Stomach (tissue), 9 donors: ENCODE data around the gene LRFN3. TPM values are rescaled to one million over a fixed set of nuclear protein-coding genes. Genes with fewer than 3 reads are reported as not detected.

Experiments
- DNase-seq, 2 donors: peaks; one replicate each; pipeline versions ENCODE4 v3.0.0 to v3.0.0-alpha.2; 2013 to 2019
- H3K27ac ChIP-seq, 5 donors: fragments of 200-600 bp in 4 of 5; sonication (generic) in 4 of 5; one replicate each; pipeline ENCODE4 v1.5.1; 2013 to 2019; ENCODE audit warnings: mild to moderate bottlenecking in 1 of 5, moderate library complexity in 1 of 5
- H3K27me3 ChIP-seq, 3 donors: fragments of 200-600 bp; sonication (generic); one replicate each; pipeline ENCODE4 v1.5.1; 2017 to 2019; ENCODE audit warnings: mixed run types in 1 of 3
- H3K36me3 ChIP-seq, 4 donors: fragments of 200-600 bp; sonication (generic); 1 replicate in 3 of 4; 2 replicates in 1 of 4; pipeline ENCODE4 v1.5.1; 2016 to 2019
- H3K4me1 ChIP-seq, 4 donors: fragments of 200-600 bp; sonication (generic); one replicate each; pipeline ENCODE4 v1.5.1; 2016 to 2019
- H3K4me3 ChIP-seq, 4 donors: fragments of 200-600 bp; sonication (generic) in 3 of 4; one replicate each; pipeline ENCODE4 v1.5.1; 2016 to 2019; ENCODE audit warnings: mild to moderate bottlenecking in 1 of 4
- H3K9me3 ChIP-seq, 4 donors: fragments of 200-600 bp; sonication (generic); one replicate each; pipeline ENCODE4 v1.5.1; 2016 to 2019
- EP300 ChIP-seq: sonication (generic); formaldehyde crosslinking; IDR thresholded peaks from one replicate; pipeline ENCODE4 v1.6.1; 2017; ENCODE audit warnings: antibody characterized with exemption
- POLR2A ChIP-seq, 4 donors: fragments of 450-650 bp; IDR thresholded peaks; one replicate each; pipeline ENCODE4 v1.6.1; 2016; ENCODE audit warnings: antibody characterized with exemption in 4 of 4, control low read depth in 2 of 4, mild to moderate bottlenecking in 1 of 4, moderate library complexity in 1 of 4
- POLR2AphosphoS5 ChIP-seq, 3 donors: sonication (generic); formaldehyde crosslinking; IDR thresholded peaks; one replicate each; pipeline ENCODE4 v1.6.1; 2016; ENCODE audit warnings: antibody characterized with exemption in 3 of 3
- WGBS, 5 donors: extraction: QIAGEN DNeasy Blood & Tissue Kit in 3 of 5; methylation state at CpG; one replicate each; pipeline versions ENCODE4 v1.1.5 to v1.1.7; 2013 to 2018; 5-methylcytosine and 5-hydroxymethylcytosine counted together
- intact Hi-C: fragments of 100-400 bp; cut with DNase I; formaldehyde crosslinking; loops from one replicate; pipeline ENCODE4 v1.15.1; 2023; ENCODE audit warnings: low total_unique reads
- polyA plus RNA-seq, 3 donors: library from polyadenylated mRNA; stranded (reverse); fragments of 200-250 nt; gene quantifications; one replicate each; pipeline ENCODE4 v1.2.3, GENCODE V29; 2013
- total RNA-seq, 5 donors: library from RNA; depleted of rRNA; stranded (reverse); fragments of >200 nt; gene quantifications; one replicate each; pipeline versions ENCODE4 v1.1.0 to v1.2.3, GENCODE V29; 2014 to 2016
- TF ChIP-seq, protein P1 (sequence below), 7 experiments: fragments of 450-650 bp in 4 of 7; fragments of 200-600 bp in 3 of 7; sonication (generic) in 3 of 7; IDR thresholded peaks; one replicate each; pipeline ENCODE4 v1.5.1; 2016 to 2019; ENCODE audit warnings: antibody characterized with exemption in 7 of 7, control low read depth in 2 of 7, mild to moderate bottlenecking in 1 of 7
- donor health status: healthy with polysubstance abuse.
- donor health status: Bipolar disorder and iron deficiency.
- donor health status: healthy.

The LRFN3 gene
- total and polyA plus RNA-seq, 8 donors: 0.73 to 48.1 (median 3.5) TPM

GRCh38 chr19:35973487-35973886, 37.3 kb downstream of the LRFN3 start:
- no peak overlapping the region for H3K4me3 ChIP-seq
- H3K27me3 ChIP-seq: peaks cover 0 to 47% (median 0%) of the 10 kb centered on the region in 3 donors
- no peaks in the 10 kb centered on the region for H3K36me3 ChIP-seq
- DNase-seq: no peak
- H3K27ac ChIP-seq: no peak overlapping the region
- TF ChIP-seq, protein P1, sequence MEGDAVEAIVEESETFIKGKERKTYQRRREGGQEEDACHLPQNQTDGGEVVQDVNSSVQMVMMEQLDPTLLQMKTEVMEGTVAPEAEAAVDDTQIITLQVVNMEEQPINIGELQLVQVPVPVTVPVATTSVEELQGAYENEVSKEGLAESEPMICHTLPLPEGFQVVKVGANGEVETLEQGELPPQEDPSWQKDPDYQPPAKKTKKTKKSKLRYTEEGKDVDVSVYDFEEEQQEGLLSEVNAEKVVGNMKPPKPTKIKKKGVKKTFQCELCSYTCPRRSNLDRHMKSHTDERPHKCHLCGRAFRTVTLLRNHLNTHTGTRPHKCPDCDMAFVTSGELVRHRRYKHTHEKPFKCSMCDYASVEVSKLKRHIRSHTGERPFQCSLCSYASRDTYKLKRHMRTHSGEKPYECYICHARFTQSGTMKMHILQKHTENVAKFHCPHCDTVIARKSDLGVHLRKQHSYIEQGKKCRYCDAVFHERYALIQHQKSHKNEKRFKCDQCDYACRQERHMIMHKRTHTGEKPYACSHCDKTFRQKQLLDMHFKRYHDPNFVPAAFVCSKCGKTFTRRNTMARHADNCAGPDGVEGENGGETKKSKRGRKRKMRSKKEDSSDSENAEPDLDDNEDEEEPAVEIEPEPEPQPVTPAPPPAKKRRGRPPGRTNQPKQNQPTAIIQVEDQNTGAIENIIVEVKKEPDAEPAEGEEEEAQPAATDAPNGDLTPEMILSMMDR (IDR thresholded peaks at IDR 0.05): no peak
- TF ChIP-seq EP300 (no peak), POLR2AphosphoS5 (IDR thresholded peaks at IDR 0.05) (no peak), POLR2A (IDR thresholded peaks at IDR 0.05) (no peak)
- 37 to 71% (median 42%) methylated on average over 2 to 8 of the region's 8 CpGs for WGBS, 5 donors
- no peaks in the 10 kb centered on the region for H3K9me3 ChIP-seq
- H3K4me1 ChIP-seq: no peaks in the 10 kb centered on the region
- intact Hi-C loops: no loop called here

DNA sequence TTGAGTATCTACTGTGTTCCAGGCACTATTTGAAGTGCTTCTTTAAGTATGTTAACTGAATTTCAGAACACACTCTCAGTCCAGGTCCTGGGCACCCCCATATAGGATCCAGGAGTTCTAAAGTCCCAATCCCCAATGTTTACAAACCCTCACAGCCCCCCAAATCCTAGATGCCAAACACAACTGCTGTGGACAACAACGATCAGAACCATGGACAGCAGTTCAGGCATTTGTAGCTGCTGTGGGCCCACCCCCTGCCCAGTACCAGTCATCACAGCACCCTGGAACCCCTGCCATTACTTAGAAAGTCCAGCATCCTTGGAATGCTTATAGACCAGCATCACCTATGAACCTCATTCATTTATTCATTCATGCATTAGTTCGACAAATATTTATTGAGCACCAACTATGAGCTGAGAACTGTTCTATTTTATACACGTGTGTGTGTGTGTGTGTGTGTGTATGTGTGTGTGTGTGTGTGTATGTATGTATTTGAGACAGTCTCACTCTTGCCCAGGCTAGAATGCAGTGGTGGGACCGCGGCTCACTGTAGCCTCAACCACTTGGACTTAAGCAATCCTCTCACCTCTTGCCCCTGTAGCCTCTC, 39.5 kb downstream of the LRFN3 start:
- Histone ChIP-seq H3K27me3 (peaks cover 0 to 69% (median 7%) of the 10 kb centered on the region in 3 donors), H3K4me3 (no peak overlapping the region), H3K4me1 (no peaks in the 10 kb centered on the region), H3K36me3 (no peaks in the 10 kb centered on the region), H3K9me3 (no peaks in the 10 kb centered on the region), H3K27ac (no peak overlapping the region)
- DNase-seq: peak in 1 of 2 donors; percentile 65
- WGBS, 5 donors: 28 to 48% (median 40%) methylated on average over 5 of the region's 5 CpGs
- TF ChIP-seq EP300: no peak
- no peak for TF ChIP-seq POLR2A (IDR thresholded peaks at IDR 0.05)
- TF ChIP-seq, protein P1 (IDR thresholded peaks at IDR 0.05): no peak
- no peak for TF ChIP-seq POLR2AphosphoS5 (IDR thresholded peaks at IDR 0.05)
- intact Hi-C loops: no loop called here

- no peak for TF ChIP-seq EP300
- no peak for TF ChIP-seq POLR2AphosphoS5 (IDR thresholded peaks at IDR 0.05)
- TF ChIP-seq POLR2A (IDR thresholded peaks at IDR 0.05): no peak
- TF ChIP-seq, protein P1 (IDR thresholded peaks at IDR 0.05): no peak
Observed at GRCh38 chr19:35977446-35978222, 41.5 kb downstream of the LRFN3 start.

GRCh38 chr19:35978271-35978670, 42.1 kb downstream of the LRFN3 start:
- H3K9me3 ChIP-seq: no peaks in the 10 kb centered on the region
- no peak for TF ChIP-seq POLR2A (IDR thresholded peaks at IDR 0.05)
- TF ChIP-seq, protein P1 (IDR thresholded peaks at IDR 0.05): no peak
- TF ChIP-seq EP300: no peak
- no peak for TF ChIP-seq POLR2AphosphoS5 (IDR thresholded peaks at IDR 0.05)
- no peak overlapping the region for H3K27ac ChIP-seq
- DNase-seq: no peak
- 44 to 46% (median 45%) methylated on average over 5 of the region's 5 CpGs for WGBS, 5 donors
- H3K36me3 ChIP-seq: no peaks in the 10 kb centered on the region
- H3K27me3 ChIP-seq: peaks cover 0 to 84% (median 11%) of the 10 kb centered on the region in 3 donors
- intact Hi-C loops: no loop called here
- H3K4me1 ChIP-seq: no peaks in the 10 kb centered on the region
- H3K4me3 ChIP-seq: no peak overlapping the region

More at GRCh38 chr19:35977446-35978222, 41.5 kb downstream of the LRFN3 start:
- Histone ChIP-seq H3K36me3 (no peaks in the 10 kb centered on the region), H3K27ac (no peak overlapping the region), H3K9me3 (no peaks in the 10 kb centered on the region), H3K4me3 (no peak overlapping the region), H3K27me3 (peaks cover 0 to 77% (median 11%) of the 10 kb centered on the region in 3 donors), H3K4me1 (no peaks in the 10 kb centered on the region)
- 53 to 64% (median 54%) methylated on average over 11 to 14 of the region's 14 CpGs for WGBS, 5 donors
- no peak for DNase-seq
- intact Hi-C loops: no loop called here
